ENCODE measurements around the gene TNFSF9.

- TF ChIP-seq CTCF (IDR thresholded peaks at IDR 0.05; ENCODE audit: insufficient read depth, low read length) (no peak), GABPA (IDR thresholded peaks at IDR 0.05; ENCODE audit: low read depth) (no peak), REST (IDR thresholded peaks at IDR 0.05; ENCODE audit: insufficient replicate concordance, low read depth) (no peak)
These were observed 11.5 kb upstream of the TNFSF9 start for GRCh38 chr19:6519289-6519688.

All from HL-60 (cell line).